Measurements from ENCODE around the gene AADACL4. TPM values are rescaled to one million over a fixed set of nuclear protein-coding genes. Genes with fewer than 3 reads are reported as not detected.

The AADACL4 gene
- total and polyA plus RNA-seq, 2 of the 8 experiments (the other 6 are each of a cell fraction or from before 2014, with no cell fraction given) = 0.08 TPM; not detected in 1

DNA sequence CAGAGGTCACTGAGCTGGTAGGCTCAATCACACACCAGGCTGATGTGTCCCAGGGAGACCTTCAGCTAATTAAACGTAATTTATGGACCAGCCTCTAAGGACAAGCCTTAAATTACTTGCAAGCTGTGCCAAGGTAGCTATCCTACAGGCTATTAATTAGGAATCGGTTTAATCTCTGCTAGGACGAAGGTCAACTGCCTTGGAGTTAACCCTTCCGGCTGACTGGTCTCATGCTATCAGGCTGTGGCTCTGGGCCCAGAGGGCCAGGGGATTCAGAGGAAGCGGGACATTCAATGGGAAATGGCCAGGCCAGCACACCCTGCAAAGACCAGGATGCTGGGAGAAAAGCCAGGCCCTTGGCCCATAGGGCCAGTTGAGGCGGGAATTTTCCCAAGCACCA, 44.9 kb upstream of the AADACL4 start:
- no peak overlapping the region for H3K4me2 ChIP-seq (ENCODE audit: insufficient read depth in 1 of 2, low read depth in 2 of 2, low read length in 2 of 2)
- H3K4me3 ChIP-seq (ENCODE audit: extremely low read depth in 1 of 4, insufficient read depth in 2 of 4, low read depth in 3 of 4, low read length in 4 of 4) = no peak overlapping the region
- H2BK5ac ChIP-seq (ENCODE audit: low read depth, low read length) = no peak overlapping the region
- peaks cover 9% of the 10 kb centered on the region; the same call in 1 of the 2 replicates for H3K23me2 ChIP-seq (ENCODE audit: low read depth, low read length)
- peaks cover 0 to 6% (median 0%) of the 10 kb centered on the region in 4 experiments; a peak in 1 of 8 replicates for H3K36me3 ChIP-seq (ENCODE audit: control insufficient read depth in 2 of 4, insufficient read depth in 4 of 4, low read length in 3 of 4)
- H3K27me3 ChIP-seq (replicated peaks in 1 of 4; ENCODE audit: control insufficient read depth in 3 of 4, extremely low read depth in 1 of 4, insufficient read depth in 3 of 4, low read length in 3 of 4) = peaks cover 0 to 2% (median 0%) of the 10 kb centered on the region in 4 experiments; a peak in 1 of 7 replicates
- H3K23ac ChIP-seq (ENCODE audit: insufficient read length) = no peak overlapping the region
- POLR2A ChIA-PET (ENCODE audit: partially characterized antibody) = interaction anchor here (1.7 to 7.3 kb wide), 2 partner anchors 18 to 119 kb away, joined by 3 to 107 read pairs; partner anchors contain the start of gene DHRS3
- CTCF ChIA-PET (ENCODE audit: partially characterized antibody) = interaction anchor here (0.9 to 9.4 kb wide), 6 partner anchors 12 to 164 kb away, joined by 3 to 130 read pairs (median 4); partner anchors contain the start of gene DHRS3
- H3K56ac ChIP-seq (replicated peaks; ENCODE audit: insufficient read length, low read depth, low read length) = no peak overlapping the region
- 91% methylated on average over 6 of the region's 6 CpGs; no CpG with 5 or more reads in 1 of the 2 experiments for WGBS, 2 experiments (ENCODE audit: extremely low coverage in 1 of 2, insufficient coverage in 1 of 2, insufficient read length in 1 of 2, insufficient replicate concordance in 2 of 2, low coverage in 1 of 2, low lambda C conversion rate in 2 of 2, missing lambda C conversion rate in 1 of 2)
- no peak overlapping the region for H2BK12ac ChIP-seq (ENCODE audit: low read depth, low read length)
- no peak overlapping the region for H4K5ac ChIP-seq (ENCODE audit: insufficient read length, low read depth, low read length)
- no peak for TF ChIP-seq RAD21 (IDR thresholded peaks at IDR 0.05 in 1 of 2, conservative IDR thresholded peaks at IDR 0.05 in 1 of 2; ENCODE audit: low read depth in 2 of 2, low read length in 2 of 2)
- peaks cover 0 to 59% of the 10 kb centered on the region in 2 experiments; a peak in 2 of 4 replicates for H3K79me2 ChIP-seq (ENCODE audit: control insufficient read depth in 1 of 2, insufficient read depth in 2 of 2, low read length in 2 of 2)
- no peak overlapping the region for H2AFZ ChIP-seq (ENCODE audit: low read length)
- no peaks in the 10 kb centered on the region for H3K9me3 ChIP-seq (ENCODE audit: insufficient read depth in 2 of 2, low read depth in 1 of 2, low read length in 1 of 2)
- DNase-seq (ENCODE audit: low read depth in 1 of 2, low spot score in 2 of 2) (no peak), FAIRE-seq (no peak)
- no peak overlapping the region for H3K18ac ChIP-seq (ENCODE audit: extremely low read depth, low read length)
- H4K91ac ChIP-seq (replicated peaks; ENCODE audit: insufficient read length, low read length) = no peak overlapping the region
- H4K20me1 ChIP-seq (replicated peaks in 1 of 2; ENCODE audit: control insufficient read depth in 1 of 2, insufficient read depth in 2 of 2, low read length in 2 of 2) = peaks cover 27 to 30% of the 10 kb centered on the region in 2 experiments
- H3K14ac ChIP-seq (ENCODE audit: insufficient read length) = no peak overlapping the region
- no peak overlapping the region for H3K27ac ChIP-seq (ENCODE audit: low read depth, low read length)
- no peak overlapping the region for H2BK120ac ChIP-seq (replicated peaks; ENCODE audit: low read depth, low read length)
- peaks cover 15 to 40% (median 23%) of the 10 kb centered on the region in 4 experiments for H3K4me1 ChIP-seq (replicated peaks in 1 of 4; ENCODE audit: control insufficient read depth in 3 of 4, insufficient read depth in 4 of 4, low read length in 3 of 4)
- H3K9ac ChIP-seq (replicated peaks in 1 of 4; ENCODE audit: extremely low read depth in 1 of 4, low read depth in 3 of 4, low read length in 3 of 4) = no peak overlapping the region
- H3K79me1 ChIP-seq (ENCODE audit: low read depth, low read length) = peaks cover 6% of the 10 kb centered on the region
- peak overlapping the region; percentile 40; the same call in 1 of the 2 replicates for H2BK15ac ChIP-seq (ENCODE audit: low read length)
- no peak overlapping the region for H2BK20ac ChIP-seq (ENCODE audit: low read length)
- no peak overlapping the region for H2AK5ac ChIP-seq (ENCODE audit: low read depth, low read length)
- H4K8ac ChIP-seq (ENCODE audit: extremely low read depth, insufficient read depth, low read length) = no peak overlapping the region
- no peak overlapping the region for H3K4ac ChIP-seq (replicated peaks; ENCODE audit: insufficient read length, low read depth, low read length)

All from H1 (cell line).